Prostate gland (tissue), 2 donors: ENCODE results near the gene ZNF710.

Experiments
- POLR2AphosphoS5 ChIP-seq: sonication (generic); formaldehyde crosslinking; IDR thresholded peaks from one replicate; pipeline ENCODE4 v1.6.1; 2017; ENCODE audit warnings: antibody characterized with exemption
- TF ChIP-seq, protein P1 (sequence below), 4 experiments: fragments of 200-600 bp in 2 of 4; fragments of 450-650 bp in 2 of 4; sonication (generic) in 2 of 4; IDR thresholded peaks; 1 replicate in 3 of 4; 2 replicates in 1 of 4; pipeline ENCODE4 v1.5.1; 2016 to 2019; ENCODE audit warnings: antibody characterized with exemption in 4 of 4, mild to moderate bottlenecking in 2 of 4, moderate library complexity in 2 of 4

DNA sequence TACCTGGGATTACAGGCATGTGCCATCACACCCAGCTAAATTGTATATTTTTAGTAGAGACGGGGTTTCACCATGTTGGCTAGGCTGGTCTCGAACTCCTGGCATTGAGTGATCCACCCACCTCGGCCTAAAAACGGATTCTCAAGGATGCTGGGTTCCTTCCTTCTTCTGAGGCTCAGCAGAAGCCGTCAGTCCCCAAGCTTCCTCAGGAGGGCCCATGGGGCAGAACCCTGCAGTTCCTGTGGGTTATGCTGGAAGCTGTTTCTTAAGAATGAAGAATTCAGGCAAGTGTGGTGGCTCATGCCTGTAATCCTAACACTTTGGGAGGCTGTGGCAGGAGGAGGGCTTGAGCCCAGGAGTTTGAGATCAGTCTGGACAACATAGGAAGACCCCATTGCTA, 29.0 kb upstream of the ZNF710 start:
- TF ChIP-seq, protein P1, sequence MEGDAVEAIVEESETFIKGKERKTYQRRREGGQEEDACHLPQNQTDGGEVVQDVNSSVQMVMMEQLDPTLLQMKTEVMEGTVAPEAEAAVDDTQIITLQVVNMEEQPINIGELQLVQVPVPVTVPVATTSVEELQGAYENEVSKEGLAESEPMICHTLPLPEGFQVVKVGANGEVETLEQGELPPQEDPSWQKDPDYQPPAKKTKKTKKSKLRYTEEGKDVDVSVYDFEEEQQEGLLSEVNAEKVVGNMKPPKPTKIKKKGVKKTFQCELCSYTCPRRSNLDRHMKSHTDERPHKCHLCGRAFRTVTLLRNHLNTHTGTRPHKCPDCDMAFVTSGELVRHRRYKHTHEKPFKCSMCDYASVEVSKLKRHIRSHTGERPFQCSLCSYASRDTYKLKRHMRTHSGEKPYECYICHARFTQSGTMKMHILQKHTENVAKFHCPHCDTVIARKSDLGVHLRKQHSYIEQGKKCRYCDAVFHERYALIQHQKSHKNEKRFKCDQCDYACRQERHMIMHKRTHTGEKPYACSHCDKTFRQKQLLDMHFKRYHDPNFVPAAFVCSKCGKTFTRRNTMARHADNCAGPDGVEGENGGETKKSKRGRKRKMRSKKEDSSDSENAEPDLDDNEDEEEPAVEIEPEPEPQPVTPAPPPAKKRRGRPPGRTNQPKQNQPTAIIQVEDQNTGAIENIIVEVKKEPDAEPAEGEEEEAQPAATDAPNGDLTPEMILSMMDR (IDR thresholded peaks at IDR 0.05): no peak
- TF ChIP-seq POLR2AphosphoS5: no peak
